Activated naive CD4-positive, alpha-beta T cell treated with anti-CD3 and anti-CD28 coated beads, Interleukin-2, amount 50 U/mL, for 72 hours (primary cell): Measurements from ENCODE around the gene OR13F1. TPM values are rescaled to one million over a fixed set of nuclear protein-coding genes. Genes with fewer than 3 reads are reported as not detected.
"Not testable (repeated sequence)": the region's sequence is repeated elsewhere in the genome, so short reads cannot be mapped to it uniquely, and the experiment has no call there.

ENCODE experiments used
- ATAC-seq, 2 donors: fragments of 150-1000 bp; cut with Tn5 transposase; 2 replicates each; pipeline ENCODE4 v1.10.0; 2021; ENCODE audit warnings: mild to moderate bottlenecking in 2 of 2, moderate library complexity in 2 of 2
- DNase-seq, 2 donors: peaks; one replicate each; pipeline ENCODE4 v3.0.0; 2021 to 2022; ENCODE audit warnings: low spot score in 2 of 2
- H3K27ac Mint-ChIP-seq, 2 donors: one replicate each; pipeline ENCODE4 v1.8.0; 2022; ENCODE audit warnings: mild to moderate bottlenecking in 2 of 2, mixed read lengths in 2 of 2
- H3K36me3 Mint-ChIP-seq, 2 donors: one replicate each; pipeline ENCODE4 v1.8.0; 2022; ENCODE audit warnings: mixed read lengths in 2 of 2
- H3K9me3 Mint-ChIP-seq, 2 donors: one replicate each; pipeline ENCODE4 v1.8.0; 2022; ENCODE audit warnings: mixed read lengths in 2 of 2
- total RNA-seq, 2 donors: library from RNA; stranded (reverse); gene quantifications; one replicate each; pipeline ENCODE4 v1.2.3, GENCODE V29; 2022

Gene OR13F1
- total RNA-seq: not detected

GRCh38 chr9:104503963-104504362 is at the start of gene OR13F1:
Gene OR13F1, plus strand, starts transcription at chr9:104504263. Its CDS starts 0 bp downstream, at chr9:104504263.
- no peak for ATAC-seq
- Mint-ChIP-seq H3K36me3 (no peaks in the 10 kb centered on the region), H3K9me3 (no peaks in the 10 kb centered on the region), H3K27ac (no peak within 1 kb of the TSS)
- DNase-seq: no peak

GRCh38 chr9:104456831-104457230 is 47.2 kb upstream of the OR13F1 start:
- Mint-ChIP-seq H3K9me3 (peaks cover 4 to 9% of the 10 kb centered on the region in 2 donors), H3K27ac (no peak overlapping the region), H3K36me3 (no peaks in the 10 kb centered on the region)
- no peak for DNase-seq
- ATAC-seq: no peak

GRCh38 chr9:104463864-104464263 is 40.2 kb upstream of the OR13F1 start:
- H3K9me3 Mint-ChIP-seq: peaks cover 15 to 18% of the 10 kb centered on the region in 2 donors
- no peak overlapping the region for H3K27ac Mint-ChIP-seq
- DNase-seq (no peak), ATAC-seq (no peak)
- no peaks in the 10 kb centered on the region for H3K36me3 Mint-ChIP-seq

GRCh38 chr9:104468261-104468660 is 35.8 kb upstream of the OR13F1 start:
- Mint-ChIP-seq H3K27ac (no peak overlapping the region), H3K9me3 (peaks cover 8 to 14% of the 10 kb centered on the region in 2 donors), H3K36me3 (no peaks in the 10 kb centered on the region)
- DNase-seq: no peak
- no peak for ATAC-seq

GRCh38 chr9:104482921-104483570 is 21.0 kb upstream of the OR13F1 start:
- DNase-seq (no peak), ATAC-seq (no peak)
- Mint-ChIP-seq H3K36me3 (no peaks in the 10 kb centered on the region), H3K27ac (no peak overlapping the region), H3K9me3 (no peaks in the 10 kb centered on the region)

- Mint-ChIP-seq H3K9me3 (no peaks in the 10 kb centered on the region), H3K27ac (no peak overlapping the region), H3K36me3 (no peaks in the 10 kb centered on the region)
- DNase-seq (no peak), ATAC-seq (no peak)
Observed at GRCh38 chr9:104485014-104485413, 19.0 kb upstream of the OR13F1 start.

- peaks cover 0 to 4% of the 10 kb centered on the region in 2 donors for H3K9me3 Mint-ChIP-seq
- H3K27ac Mint-ChIP-seq: no peak overlapping the region
- no peaks in the 10 kb centered on the region for H3K36me3 Mint-ChIP-seq
- no peak for ATAC-seq
- DNase-seq: no peak
Observed at GRCh38 chr9:104494808-104495207, 9.3 kb upstream of the OR13F1 start.

- Mint-ChIP-seq H3K36me3 (no peaks in the 10 kb centered on the region), H3K27ac (no peak overlapping the region), H3K9me3 (no peaks in the 10 kb centered on the region)
- ATAC-seq (no peak), DNase-seq (no peak)
Observed at GRCh38 chr9:104503440-104503839, 623 bp upstream of the OR13F1 start.

GRCh38 chr9:104506565-104506964 is 2.5 kb downstream of the OR13F1 start:
- ATAC-seq (no peak), DNase-seq (no peak)
- Mint-ChIP-seq H3K9me3 (peaks cover 0 to 7% of the 10 kb centered on the region in 2 donors), H3K36me3 (peaks cover 0 to 9% of the 10 kb centered on the region in 2 donors), H3K27ac (no peak overlapping the region)

- ATAC-seq: no peak
- peaks cover 0 to 9% of the 10 kb centered on the region in 2 donors for H3K36me3 Mint-ChIP-seq
Observed at GRCh38 chr9:104514901-104515300, 10.8 kb downstream of the OR13F1 start.

GRCh38 chr9:104520241-104520640 is 16.2 kb downstream of the OR13F1 start:
- H3K36me3 Mint-ChIP-seq, H3K9me3 Mint-ChIP-seq, DNase-seq, H3K27ac Mint-ChIP-seq, ATAC-seq: not testable (repeated sequence)

More at GRCh38 chr9:104514901-104515300, 10.8 kb downstream of the OR13F1 start:
- Mint-ChIP-seq H3K27ac (no peak overlapping the region), H3K9me3 (peaks cover 0 to 13% of the 10 kb centered on the region in 2 donors)
- no peak for DNase-seq

GRCh38 chr9:104527109-104527508 is 23.0 kb downstream of the OR13F1 start, which contains the start of gene OR13C4:
Gene OR13C4, minus strand, starts transcription at chr9:104527209. Its CDS starts 0 bp downstream, at chr9:104527209.
- H3K36me3 Mint-ChIP-seq: no peaks in the 10 kb centered on the region
- H3K9me3 Mint-ChIP-seq: peaks cover 0 to 13% of the 10 kb centered on the region in 2 donors

GRCh38 chr9:104536756-104537155 is 32.7 kb downstream of the OR13F1 start, which contains the start of gene OR13C3:
Gene OR13C3, minus strand, starts transcription at chr9:104536856. Its CDS starts 133 bp downstream, at chr9:104536723.
- Mint-ChIP-seq H3K27ac (no peak within 1 kb of the TSS), H3K9me3 (no peaks in the 10 kb centered on the region), H3K36me3 (no peaks in the 10 kb centered on the region)
- no peak for ATAC-seq
- no peak for DNase-seq

More at GRCh38 chr9:104527109-104527508, 23.0 kb downstream of the OR13F1 start, which contains the start of gene OR13C4:
- no peak for DNase-seq
- no peak for ATAC-seq
- H3K27ac Mint-ChIP-seq: no peak within 1 kb of the TSS

- DNase-seq (no peak), ATAC-seq (no peak)
- no peaks in the 10 kb centered on the region for H3K36me3 Mint-ChIP-seq
- no peak overlapping the region for H3K27ac Mint-ChIP-seq
- no peaks in the 10 kb centered on the region for H3K9me3 Mint-ChIP-seq
Observed at GRCh38 chr9:104539275-104539674, 35.2 kb downstream of the OR13F1 start.

GRCh38 chr9:104544644-104545043 is 40.6 kb downstream of the OR13F1 start:
- Mint-ChIP-seq H3K9me3 (no peaks in the 10 kb centered on the region), H3K36me3 (no peaks in the 10 kb centered on the region), H3K27ac (no peak overlapping the region)
- ATAC-seq (no peak), DNase-seq (no peak)

GRCh38 chr9:104553261-104553660 is 49.2 kb downstream of the OR13F1 start:
- ATAC-seq (no peak), DNase-seq (no peak)
- peaks cover 0 to 9% of the 10 kb centered on the region in 2 donors for H3K9me3 Mint-ChIP-seq
- H3K36me3 Mint-ChIP-seq: peaks cover 0 to 6% of the 10 kb centered on the region in 2 donors
- H3K27ac Mint-ChIP-seq: no peak overlapping the region
